Duodenal mucosa (tissue), 2 donors: Measurements from ENCODE around the gene NCEH1.

Source experiments
- H3K27ac ChIP-seq: one replicate; pipeline ENCODE4 v1.7.0; 2013; ENCODE audit warnings: low read depth, low read length
- H3K27me3 ChIP-seq, 2 donors: one replicate each; pipeline ENCODE4 v1.7.0; 2013; ENCODE audit warnings: low read length in 2 of 2, control low read depth in 1 of 2; ENCODE audit not compliant: insufficient read depth in 2 of 2, control insufficient read depth in 1 of 2
- H3K36me3 ChIP-seq, 2 donors: one replicate each; pipeline ENCODE4 v1.7.0; 2013; ENCODE audit warnings: low read length in 2 of 2, control low read depth in 1 of 2; ENCODE audit not compliant: insufficient read depth in 2 of 2, control insufficient read depth in 1 of 2
- H3K4me1 ChIP-seq, 2 donors: one replicate each; pipeline ENCODE4 v1.7.0; 2013; ENCODE audit warnings: low read length in 2 of 2, control low read depth in 1 of 2; ENCODE audit not compliant: insufficient read depth in 2 of 2, control insufficient read depth in 1 of 2
- H3K4me3 ChIP-seq, 2 donors: one replicate each; pipeline ENCODE4 v1.7.0; 2013; ENCODE audit warnings: low read length in 2 of 2, low read depth in 1 of 2
- H3K9ac ChIP-seq, 2 donors: one replicate each; pipeline ENCODE4 v1.7.0; 2013; ENCODE audit warnings: low read length in 2 of 2, low read depth in 1 of 2
- H3K9me3 ChIP-seq, 2 donors: one replicate each; pipeline ENCODE4 v1.7.0; 2013; ENCODE audit warnings: low read length in 2 of 2, control low read depth in 1 of 2; ENCODE audit not compliant: control insufficient read depth in 1 of 2

Gene NCEH1

GRCh38 chr3:172649987-172650386 is 60.9 kb downstream of the NCEH1 start:
- H3K4me1 ChIP-seq = peaks cover 0 to 3% of the 10 kb centered on the region in 2 donors
- H3K4me3 ChIP-seq = no peak overlapping the region
- no peak overlapping the region for H3K9ac ChIP-seq
- H3K36me3 ChIP-seq = no peaks in the 10 kb centered on the region
- no peaks in the 10 kb centered on the region for H3K9me3 ChIP-seq
- H3K27ac ChIP-seq = no peak overlapping the region
- no peaks in the 10 kb centered on the region for H3K27me3 ChIP-seq

GRCh38 chr3:172648747-172649146 is 62.1 kb downstream of the NCEH1 start:
- no peaks in the 10 kb centered on the region for H3K9me3 ChIP-seq
- no peak overlapping the region for H3K4me3 ChIP-seq
- H3K36me3 ChIP-seq = peaks cover 0 to 4% of the 10 kb centered on the region in 2 donors
- peaks cover 0 to 3% of the 10 kb centered on the region in 2 donors for H3K4me1 ChIP-seq
- no peak overlapping the region for H3K27ac ChIP-seq
- H3K9ac ChIP-seq = no peak overlapping the region
- H3K27me3 ChIP-seq = no peaks in the 10 kb centered on the region

- H3K4me3 ChIP-seq = no peak overlapping the region
- peaks cover 0 to 9% of the 10 kb centered on the region in 2 donors for H3K36me3 ChIP-seq
- H3K4me1 ChIP-seq = peaks cover 0 to 3% of the 10 kb centered on the region in 2 donors
- no peaks in the 10 kb centered on the region for H3K9me3 ChIP-seq
- no peak overlapping the region for H3K27ac ChIP-seq
- H3K27me3 ChIP-seq = no peaks in the 10 kb centered on the region
- H3K9ac ChIP-seq = no peak overlapping the region
These were observed 63.0 kb downstream of the NCEH1 start for GRCh38 chr3:172647823-172648222.

GRCh38 chr3:172647080-172647479 is 63.8 kb downstream of the NCEH1 start:
- Histone ChIP-seq H3K27ac (no peak overlapping the region), H3K9ac (no peak overlapping the region), H3K36me3 (peaks cover 0 to 9% of the 10 kb centered on the region in 2 donors), H3K4me3 (no peak overlapping the region), H3K4me1 (peaks cover 0 to 3% of the 10 kb centered on the region in 2 donors), H3K9me3 (no peaks in the 10 kb centered on the region), H3K27me3 (no peaks in the 10 kb centered on the region)

GRCh38 chr3:172646439-172647015 is 64.3 kb downstream of the NCEH1 start:
- H3K27me3 ChIP-seq = no peaks in the 10 kb centered on the region
- peaks cover 0 to 3% of the 10 kb centered on the region in 2 donors for H3K4me1 ChIP-seq
- H3K9ac ChIP-seq = no peak overlapping the region
- H3K36me3 ChIP-seq = peaks cover 0 to 9% of the 10 kb centered on the region in 2 donors
- H3K4me3 ChIP-seq = no peak overlapping the region
- no peak overlapping the region for H3K27ac ChIP-seq
- H3K9me3 ChIP-seq = no peaks in the 10 kb centered on the region

GRCh38 chr3:172644258-172644657 is 66.6 kb downstream of the NCEH1 start:
- peaks cover 0 to 3% of the 10 kb centered on the region in 2 donors for H3K4me1 ChIP-seq
- no peak overlapping the region for H3K9ac ChIP-seq
- H3K27me3 ChIP-seq = no peaks in the 10 kb centered on the region
- peaks cover 0 to 9% of the 10 kb centered on the region in 2 donors for H3K36me3 ChIP-seq
- H3K9me3 ChIP-seq = no peaks in the 10 kb centered on the region
- no peak overlapping the region for H3K4me3 ChIP-seq
- no peak overlapping the region for H3K27ac ChIP-seq

GRCh38 chr3:172643506-172644179 is 67.2 kb downstream of the NCEH1 start:
- peaks cover 0 to 1% of the 10 kb centered on the region in 2 donors for H3K4me1 ChIP-seq
- no peaks in the 10 kb centered on the region for H3K9me3 ChIP-seq
- H3K9ac ChIP-seq = no peak overlapping the region
- no peaks in the 10 kb centered on the region for H3K27me3 ChIP-seq
- H3K27ac ChIP-seq = no peak overlapping the region
- peaks cover 0 to 9% of the 10 kb centered on the region in 2 donors for H3K36me3 ChIP-seq
- no peak overlapping the region for H3K4me3 ChIP-seq

- H3K27ac ChIP-seq = no peak overlapping the region
- H3K4me1 ChIP-seq = no peaks in the 10 kb centered on the region
- H3K4me3 ChIP-seq = no peak overlapping the region
- peaks cover 0 to 9% of the 10 kb centered on the region in 2 donors for H3K36me3 ChIP-seq
- H3K9ac ChIP-seq = no peak overlapping the region
- H3K27me3 ChIP-seq = no peaks in the 10 kb centered on the region
- H3K9me3 ChIP-seq = no peaks in the 10 kb centered on the region
These were observed 69.6 kb downstream of the NCEH1 start for GRCh38 chr3:172641291-172641690.

GRCh38 chr3:172640751-172641150 is 70.1 kb downstream of the NCEH1 start:
- H3K9ac ChIP-seq = no peak overlapping the region
- no peak overlapping the region for H3K27ac ChIP-seq
- H3K9me3 ChIP-seq = no peaks in the 10 kb centered on the region
- no peaks in the 10 kb centered on the region for H3K4me1 ChIP-seq
- H3K36me3 ChIP-seq = peaks cover 0 to 11% of the 10 kb centered on the region in 2 donors
- H3K4me3 ChIP-seq = no peak overlapping the region
- H3K27me3 ChIP-seq = no peaks in the 10 kb centered on the region

GRCh38 chr3:172635588-172635987 is 75.3 kb downstream of the NCEH1 start:
- no peak overlapping the region for H3K4me3 ChIP-seq
- no peaks in the 10 kb centered on the region for H3K9me3 ChIP-seq
- no peak overlapping the region for H3K27ac ChIP-seq
- H3K27me3 ChIP-seq = no peaks in the 10 kb centered on the region
- H3K4me1 ChIP-seq = no peaks in the 10 kb centered on the region
- H3K9ac ChIP-seq = no peak overlapping the region
- peaks cover 3 to 20% of the 10 kb centered on the region in 2 donors for H3K36me3 ChIP-seq
